Pancreas (tissue), 10 donors: ENCODE data around the gene EPHX1. TPM values are rescaled to one million over a fixed set of nuclear protein-coding genes. Genes with fewer than 3 reads are reported as not detected.

Experiments
- ATAC-seq, 4 donors: fragments of 200-7000 bp; cut with Tn5 transposase; one replicate each; pipeline versions ENCODE4 v1.8.0 to v1.9.1; 2020; ENCODE audit warnings: mild to moderate bottlenecking in 4 of 4, moderate library complexity in 4 of 4
- DNase-seq, 6 donors: peaks; one replicate each; pipeline ENCODE4 v3.0.0-alpha.2; 2020
- FAIRE-seq: peaks from 2 replicates; lab custom pipeline; 2012; peaks lifted over from hg19 to GRCh38; lab: Jason Lieb, UNC
- H3K27ac ChIP-seq, 4 donors: fragments of 200-600 bp; sonication (generic); 1 replicate in 3 of 4; 2 replicates in 1 of 4; pipeline versions ENCODE4 v1.5.0 to v1.8.0; 2020
- H3K27me3 ChIP-seq, 4 donors: fragments of 200-600 bp; one replicate each; pipeline ENCODE4 v1.8.0; 2021
- H3K36me3 ChIP-seq, 3 donors: fragments of 200-600 bp; sonication (generic) in 1 of 3; one replicate each; pipeline versions ENCODE4 v1.5.0 to v1.8.0; 2020 to 2021
- H3K4me1 ChIP-seq, 3 donors: fragments of 200-600 bp; one replicate each; pipeline ENCODE4 v1.8.0; 2021
- H3K4me3 ChIP-seq, 4 donors: fragments of 200-600 bp; sonication (generic) in 2 of 4; one replicate each; pipeline versions ENCODE4 v1.5.0 to v1.8.0; 2020 to 2021
- H3K9me3 ChIP-seq, 4 donors: fragments of 200-600 bp; one replicate each; pipeline ENCODE4 v1.8.0; 2021
- CTCF ChIP-seq, 4 donors: fragments of 200-600 bp; sonication (generic) in 3 of 4; IDR thresholded peaks; one replicate each; pipeline versions ENCODE4 v1.5.0 to v1.8.0; 2021; ENCODE audit warnings: antibody characterized with exemption in 4 of 4
- WGBS, 2 donors: extraction: QIAGEN DNeasy Blood & Tissue Kit; methylation state at CpG; one replicate each; pipeline ENCODE4 v1.1.7; 2013; 5-methylcytosine and 5-hydroxymethylcytosine counted together
- intact Hi-C, 3 donors: fragments of 100-400 bp; cut with DNase I; formaldehyde crosslinking; loops; one replicate each; pipeline versions ENCODE4 v1.11.1 to v1.14.2; 2022
- polyA plus RNA-seq, 2 donors: library from polyadenylated mRNA; stranded (reverse); fragments of 200-250 nt; gene quantifications; one replicate each; pipeline ENCODE4 v1.2.3, GENCODE V29; 2013
- total RNA-seq, 6 donors: library from RNA; stranded (reverse); fragmentation: NEBNext Ultra II Directional in 4 of 6; extraction: Animal tissue kit (Norgen Biotek cat#: 25700) in 4 of 6; gene quantifications; one replicate each; pipeline versions ENCODE4 v1.2.1 to v1.2.4, GENCODE V29; 2021 to 2023
- donor health status: healthy with polysubstance abuse.
- donor health status: DM: no; HTN: no; CAD: no; lungs with moderate emphysema.
- donor health status: DM: no; HTN: no; CAD: no.
- donor health status: control.
- donor health status: control.
- donor health status: Bipolar disorder and iron deficiency.
- donor health status: DM: yes; HTN: yes; CAD: no.
- donor health status: DM: no; HTN: no; CAD: no.
- donor health status: DM: no; HTN: no; CAD: no.
- donor health status: DM: yes; HTN: yes; CAD: no.

EPHX1 gene
- total and polyA plus RNA-seq, 8 donors = 26.1 to 168 (median 124) TPM

DNA sequence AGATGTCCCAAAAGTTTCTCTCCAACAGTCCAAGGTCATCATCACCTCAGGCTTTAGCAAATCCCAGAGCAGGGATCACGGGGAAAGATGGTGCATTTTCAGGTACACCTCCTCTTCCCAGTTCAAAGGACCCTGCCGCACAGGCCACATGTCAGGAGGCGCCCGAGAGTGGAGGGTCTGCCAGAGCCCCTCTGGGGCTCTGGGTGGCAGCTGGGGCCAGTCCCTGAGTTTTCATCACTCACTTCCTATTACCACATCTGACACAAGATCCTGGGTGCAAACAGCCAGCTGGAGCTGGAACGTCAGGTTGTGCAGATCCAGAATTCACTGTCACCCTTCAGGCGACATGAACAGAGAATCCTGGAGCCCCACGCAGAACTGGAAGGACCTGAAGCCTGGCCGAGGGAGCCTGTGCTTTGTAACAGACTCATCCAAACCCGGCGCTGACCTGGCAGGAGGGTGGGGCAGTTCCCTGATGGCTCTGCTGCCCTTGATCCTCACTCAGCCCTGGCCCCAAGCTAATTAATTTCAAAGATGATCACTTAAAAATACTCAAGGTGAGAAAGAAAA is 63.4 kb downstream of the EPHX1 start:
- Histone ChIP-seq H3K27ac (peak overlapping the region in 2 of 4 donors; percentile 85 to 89), H3K4me3 (no peak overlapping the region), H3K4me1 (peaks cover 24 to 51% (median 34%) of the 10 kb centered on the region in 3 donors), H3K36me3 (peaks cover 4 to 57% (median 22%) of the 10 kb centered on the region in 3 donors), H3K27me3 (no peaks in the 10 kb centered on the region), H3K9me3 (no peaks in the 10 kb centered on the region)
- TF ChIP-seq CTCF (IDR thresholded peaks at IDR 0.05) = no peak
- DNase-seq (no peak), ATAC-seq (no peak), FAIRE-seq (no peak)
- WGBS, 2 donors = 88 to 90% methylated on average over 10 of the region's 10 CpGs
- intact Hi-C loops = no loop called here

- TF ChIP-seq CTCF (IDR thresholded peaks at IDR 0.05) = no peak
- H3K9me3 ChIP-seq = no peaks in the 10 kb centered on the region
- H3K4me3 ChIP-seq = no peak overlapping the region
- no peaks in the 10 kb centered on the region for H3K27me3 ChIP-seq
- WGBS, 2 donors = 85 to 90% methylated on average over 11 of the region's 11 CpGs
- H3K36me3 ChIP-seq = peaks cover 4 to 47% (median 19%) of the 10 kb centered on the region in 3 donors
- intact Hi-C loops = no loop called here
- ATAC-seq = no peak
- FAIRE-seq = no peak
- DNase-seq = peak in 1 of 6 donors; percentile 58
- H3K27ac ChIP-seq = peak overlapping the region in 3 of 4 donors; percentile 85 to 89 (median 86)
- H3K4me1 ChIP-seq = peaks cover 32 to 59% (median 42%) of the 10 kb centered on the region in 3 donors
These were observed 64.5 kb downstream of the EPHX1 start for GRCh38 chr1:225874431-225874830.

DNA sequence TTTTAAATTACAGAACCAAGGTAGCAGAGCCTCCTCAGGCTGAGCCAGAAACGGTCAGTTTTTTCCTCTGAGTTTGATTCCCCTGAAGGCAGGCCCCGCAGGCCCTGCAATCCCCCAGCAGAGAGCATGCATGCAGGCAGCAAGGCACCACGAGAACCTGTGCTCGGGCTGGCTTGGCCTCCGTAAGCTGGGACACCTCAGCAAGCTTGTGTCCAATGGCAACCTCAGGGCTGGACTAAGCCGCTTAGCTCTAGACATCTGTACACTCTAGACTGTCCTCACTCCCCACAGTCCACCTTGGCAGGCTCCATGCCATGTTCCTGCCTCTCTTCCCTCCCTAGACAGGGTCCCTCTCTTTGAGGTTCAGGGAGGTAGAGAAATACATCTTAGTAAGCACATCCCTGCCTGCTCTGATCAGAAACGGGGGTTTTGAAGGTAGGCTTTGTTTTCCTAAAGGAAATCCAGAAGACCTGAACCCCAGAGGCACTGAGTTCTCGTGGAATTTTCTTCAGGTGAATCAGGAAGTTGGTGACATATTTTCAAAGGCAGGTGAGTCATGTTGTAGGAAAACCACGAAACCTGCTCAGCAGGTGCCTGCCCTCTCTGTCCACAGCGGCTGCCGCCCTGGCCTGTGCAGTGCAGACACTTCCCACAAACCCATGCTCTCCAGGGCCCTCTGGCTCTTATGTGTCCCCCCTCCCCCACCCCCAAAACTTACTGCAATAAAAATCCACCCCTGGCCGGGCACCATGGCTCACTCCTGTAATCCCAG is 65.3 kb downstream of the EPHX1 start:
- Histone ChIP-seq H3K27ac (peak overlapping the region; percentile 73 to 89 (median 86)), H3K9me3 (no peaks in the 10 kb centered on the region), H3K4me1 (peaks cover 37 to 62% (median 50%) of the 10 kb centered on the region in 3 donors), H3K4me3 (no peak overlapping the region), H3K36me3 (peaks cover 4 to 40% (median 15%) of the 10 kb centered on the region in 3 donors), H3K27me3 (no peaks in the 10 kb centered on the region)
- FAIRE-seq (no peak), DNase-seq (peak in 5 of 6 donors; percentile 73 to 84 (median 79)), ATAC-seq (peak; percentile 76 to 84 (median 78))
- 57 to 60% methylated on average over 12 of the region's 12 CpGs for WGBS, 2 donors
- intact Hi-C loops = no loop called here
- no peak for TF ChIP-seq CTCF (IDR thresholded peaks at IDR 0.05)

GRCh38 chr1:225876900-225877510 is 67.1 kb downstream of the EPHX1 start:
- Histone ChIP-seq H3K27ac (peak overlapping the region in 2 of 4 donors; percentile 85 to 89), H3K4me1 (peaks cover 40 to 57% (median 47%) of the 10 kb centered on the region in 3 donors), H3K27me3 (no peaks in the 10 kb centered on the region), H3K36me3 (peaks cover 4 to 24% (median 15%) of the 10 kb centered on the region in 3 donors), H3K4me3 (no peak overlapping the region), H3K9me3 (no peaks in the 10 kb centered on the region)
- 66 to 70% methylated on average over 12 of the region's 12 CpGs for WGBS, 2 donors
- DNase-seq (no peak), FAIRE-seq (no peak), ATAC-seq (no peak)
- TF ChIP-seq CTCF (IDR thresholded peaks at IDR 0.05) = no peak
- intact Hi-C loops = no loop called here
